Coronary artery (tissue), 2 donors: ENCODE measurements around the gene KAZN.

Experiments used
- DNase-seq: peaks from one replicate; pipeline ENCODE4 v3.0.0-alpha.2; 2017; ENCODE audit warnings: low spot score
- H3K27ac ChIP-seq, 2 donors: fragments of 200-600 bp; sonication (generic); one replicate each; pipeline ENCODE4 v1.5.1; 2016 to 2019
- H3K4me3 ChIP-seq: fragments of 200-600 bp; sonication (generic); 2 replicates; pipeline ENCODE4 v1.5.1; 2016; ENCODE audit warnings: mild to moderate bottlenecking, moderate library complexity
- CTCF ChIP-seq: fragments of 200-600 bp; sonication (generic); IDR thresholded peaks from one replicate; pipeline ENCODE4 v1.5.1; 2019; ENCODE audit warnings: antibody characterized with exemption

KAZN gene

GRCh38 chr1:14934867-14935266 is 336.4 kb downstream of the KAZN start:
- H3K27ac ChIP-seq, result no peak overlapping the region
- no peak for DNase-seq
- no peak overlapping the region for H3K4me3 ChIP-seq
- TF ChIP-seq CTCF, result no peak

- DNase-seq, result no peak
- Histone ChIP-seq H3K4me3 (no peak overlapping the region), H3K27ac (no peak overlapping the region)
- TF ChIP-seq CTCF, result no peak
Observed at GRCh38 chr1:14936815-14937214, 338.3 kb downstream of the KAZN start.

- DNase-seq, result no peak
- Histone ChIP-seq H3K4me3 (no peak overlapping the region), H3K27ac (no peak overlapping the region)
- TF ChIP-seq CTCF, result no peak
Observed at GRCh38 chr1:14937288-14937949, 338.9 kb downstream of the KAZN start.

GRCh38 chr1:14939527-14940284 is 341.2 kb downstream of the KAZN start:
- Histone ChIP-seq H3K4me3 (no peak overlapping the region), H3K27ac (peak overlapping the region in 1 of 2 donors; percentile 40)
- TF ChIP-seq CTCF, result no peak
- no peak for DNase-seq

GRCh38 chr1:14940285-14940870 is 341.9 kb downstream of the KAZN start:
- H3K4me3 ChIP-seq, result no peak overlapping the region
- peak overlapping the region in 1 of 2 donors; percentile 40 for H3K27ac ChIP-seq
- no peak for DNase-seq
- no peak for TF ChIP-seq CTCF

GRCh38 chr1:14941864-14942263 is 343.4 kb downstream of the KAZN start:
- TF ChIP-seq CTCF, result no peak
- no peak overlapping the region for H3K27ac ChIP-seq
- H3K4me3 ChIP-seq, result no peak overlapping the region
- no peak for DNase-seq
